Peyer's patch (tissue), 4 donors: Measurements from ENCODE around the gene CDKAL1. TPM values are rescaled to one million over a fixed set of nuclear protein-coding genes. Genes with fewer than 3 reads are reported as not detected.
"Not testable (repeated sequence)": the region's sequence is repeated elsewhere in the genome, so short reads cannot be mapped to it uniquely, and the experiment has no call there.

Experiments
- DNase-seq, 3 donors: peaks; one replicate each; pipeline ENCODE4 v3.0.0-alpha.2; 2017 to 2019
- H3K27ac ChIP-seq, 4 donors: fragments of 200-600 bp; sonication (generic); one replicate each; pipeline ENCODE4 v1.5.1; 2016 to 2019
- H3K27me3 ChIP-seq, 2 donors: fragments of 200-600 bp; sonication (generic); one replicate each; pipeline ENCODE4 v1.5.1; 2019
- H3K36me3 ChIP-seq, 3 donors: fragments of 200-600 bp; sonication (generic); one replicate each; pipeline ENCODE4 v1.5.1; 2016 to 2019
- H3K4me1 ChIP-seq, 4 donors: fragments of 200-600 bp; sonication (generic); one replicate each; pipeline ENCODE4 v1.5.1; 2016 to 2019
- H3K4me3 ChIP-seq, 4 donors: fragments of 200-600 bp; sonication (generic); 1 replicate in 3 of 4; 2 replicates in 1 of 4; pipeline ENCODE4 v1.5.1; 2016 to 2019; ENCODE audit warnings: mild to moderate bottlenecking in 1 of 4
- H3K9me3 ChIP-seq, 4 donors: fragments of 200-600 bp; sonication (generic); one replicate each; pipeline ENCODE4 v1.5.1; 2016 to 2019; ENCODE audit warnings: mild to moderate bottlenecking in 1 of 4
- CTCF ChIP-seq, 6 experiments: fragments of 450-650 bp in 4 of 6; fragments of 200-600 bp in 2 of 6; sonication (generic) in 1 of 6; IDR thresholded peaks; one replicate each; pipeline ENCODE4 v1.5.1; 2017 to 2019; ENCODE audit warnings: antibody characterized with exemption in 6 of 6, mild to moderate bottlenecking in 3 of 6, moderate library complexity in 1 of 6
- POLR2A ChIP-seq, 2 donors: fragments of 450-650 bp; IDR thresholded peaks; one replicate each; pipeline ENCODE4 v1.5.1; 2017; ENCODE audit warnings: antibody characterized with exemption in 2 of 2, mild to moderate bottlenecking in 2 of 2, moderate library complexity in 2 of 2
- total RNA-seq, 4 donors: library from RNA; depleted of rRNA; stranded (reverse); fragments of >200 nt; gene quantifications; one replicate each; pipeline ENCODE4 v1.1.0, GENCODE V29; 2016

The CDKAL1 gene
- total RNA-seq, 4 donors from 2014 or later, result 10.3 to 31.4 (median 11.6) TPM

GRCh38 chr6:20583444-20583800, 49.2 kb downstream of the CDKAL1 start:
- Histone ChIP-seq H3K9me3 (no peaks in the 10 kb centered on the region), H3K36me3 (peaks cover 0 to 6% (median 0%) of the 10 kb centered on the region in 3 donors), H3K27ac (no peak overlapping the region), H3K27me3 (no peaks in the 10 kb centered on the region), H3K4me1 (no peaks in the 10 kb centered on the region), H3K4me3 (no peak overlapping the region)
- DNase-seq, result no peak
- no peak for TF ChIP-seq CTCF (IDR thresholded peaks at IDR 0.05)
- no peak for TF ChIP-seq POLR2A (IDR thresholded peaks at IDR 0.05)

GRCh38 chr6:20584100-20584731, 50.0 kb downstream of the CDKAL1 start:
- TF ChIP-seq POLR2A (IDR thresholded peaks at IDR 0.05) (no peak), CTCF (IDR thresholded peaks at IDR 0.05) (no peak)
- H3K27me3 ChIP-seq, result no peaks in the 10 kb centered on the region
- no peaks in the 10 kb centered on the region for H3K36me3 ChIP-seq
- DNase-seq, result no peak
- H3K4me1 ChIP-seq, result no peaks in the 10 kb centered on the region
- H3K4me3 ChIP-seq, result no peak overlapping the region
- no peak overlapping the region for H3K27ac ChIP-seq
- H3K9me3 ChIP-seq, result no peaks in the 10 kb centered on the region

- Histone ChIP-seq H3K9me3 (no peaks in the 10 kb centered on the region), H3K4me3 (no peak overlapping the region), H3K4me1 (no peaks in the 10 kb centered on the region), H3K36me3 (no peaks in the 10 kb centered on the region), H3K27ac (no peak overlapping the region), H3K27me3 (no peaks in the 10 kb centered on the region)
- TF ChIP-seq CTCF (IDR thresholded peaks at IDR 0.05) (no peak), POLR2A (IDR thresholded peaks at IDR 0.05) (no peak)
- DNase-seq, result no peak
Observed at GRCh38 chr6:20589266-20589665, 55.0 kb downstream of the CDKAL1 start.

- H3K27ac ChIP-seq, H3K36me3 ChIP-seq, H3K4me1 ChIP-seq, H3K9me3 ChIP-seq, DNase-seq, H3K4me3 ChIP-seq, H3K27me3 ChIP-seq: not testable (repeated sequence)
Observed at GRCh38 chr6:20590476-20590875, 56.2 kb downstream of the CDKAL1 start.

- H3K9me3 ChIP-seq, H3K36me3 ChIP-seq, H3K4me3 ChIP-seq, H3K27me3 ChIP-seq, H3K4me1 ChIP-seq, DNase-seq, H3K27ac ChIP-seq: not testable (repeated sequence)
Observed at GRCh38 chr6:20594299-20594853, 60.1 kb downstream of the CDKAL1 start.

GRCh38 chr6:20599302-20600051, 65.2 kb downstream of the CDKAL1 start:
- H3K4me1 ChIP-seq, result no peaks in the 10 kb centered on the region
- no peak for DNase-seq
- no peaks in the 10 kb centered on the region for H3K27me3 ChIP-seq
- no peak overlapping the region for H3K27ac ChIP-seq
- no peak for TF ChIP-seq CTCF (IDR thresholded peaks at IDR 0.05)
- TF ChIP-seq POLR2A (IDR thresholded peaks at IDR 0.05), result no peak
- no peak overlapping the region for H3K4me3 ChIP-seq
- no peaks in the 10 kb centered on the region for H3K9me3 ChIP-seq
- peaks cover 0 to 9% (median 0%) of the 10 kb centered on the region in 3 donors for H3K36me3 ChIP-seq
